PC-9 (cell line): ENCODE measurements around the gene UST. TPM values are rescaled to one million over a fixed set of nuclear protein-coding genes. Genes with fewer than 3 reads are reported as not detected.

Experiments
- BruUV-seq: library from RNA; stranded (reverse); fragments of 400-500 nt; replicated peaks from 2 replicates; lab custom pipeline; 2021; lab: Mats Ljungman, UMichigan
- CTCF ChIA-PET: fragments of 300-600 bp; sonication (Branson Sonifier 250); formaldehyde crosslinking; loops from one replicate; lab custom pipeline; 2022; ENCODE audit warnings: antibody characterized with exemption; lab: Charles Lee
- POLR2A ChIA-PET: fragments of 300-600 bp; sonication (Branson Sonifier 250); formaldehyde crosslinking; loops from one replicate; lab custom pipeline; 2022; ENCODE audit warnings: antibody characterized with exemption; ENCODE audit not compliant: unreplicated experiment; lab: Charles Lee
- DNase-seq, 2 experiments: peaks; one replicate each; pipeline versions ENCODE4 v3.0.0 to v3.0.0-alpha.2; 2015 to 2022; ENCODE audit warnings: mixed read lengths in 1 of 2
- H2AFZ ChIP-seq: fragments of 200-600 bp; sonication (generic); 2 replicates; pipeline ENCODE4 v1.8.1; 2017; ENCODE audit warnings: antibody characterized with exemption
- H3F3A ChIP-seq: fragments of 200-600 bp; sonication (generic); 2 replicates; pipeline ENCODE4 v1.8.1; 2017; ENCODE audit warnings: antibody characterized with exemption, mild to moderate bottlenecking, low read depth; ENCODE audit not compliant: insufficient read depth
- H3K27ac ChIP-seq: fragments of 200-600 bp; sonication (generic); 2 replicates; pipeline ENCODE4 v1.6.1; 2016; ENCODE audit warnings: mixed run types
- H3K27me3 ChIP-seq: fragments of 200-600 bp; sonication (generic); 2 replicates; pipeline ENCODE4 v1.6.1; 2016; ENCODE audit warnings: low read depth, mixed run types; ENCODE audit not compliant: insufficient read depth
- H3K36me3 ChIP-seq: fragments of 200-600 bp; sonication (generic); 2 replicates; pipeline ENCODE4 v1.6.1; 2016; ENCODE audit warnings: low read depth, mixed run types
- H3K4me1 ChIP-seq: fragments of 200-600 bp; sonication (generic); replicated peaks from 2 replicates; pipeline ENCODE4 v1.6.1; 2016; ENCODE audit warnings: mixed run types; ENCODE audit not compliant: insufficient read depth
- H3K4me2 ChIP-seq: fragments of 200-600 bp; sonication (generic); 2 replicates; pipeline ENCODE4 v1.6.1; 2017; ENCODE audit warnings: mixed run types
- H3K4me3 ChIP-seq: fragments of 200-600 bp; sonication (generic); 2 replicates; pipeline ENCODE4 v1.6.1; 2016; ENCODE audit warnings: mixed run types
- H3K79me2 ChIP-seq: fragments of 200-600 bp; sonication (generic); 2 replicates; pipeline ENCODE4 v1.6.1; 2017; ENCODE audit warnings: low read depth, mixed run types
- H3K9me2 ChIP-seq: fragments of 200-600 bp; sonication (generic); 2 replicates; pipeline ENCODE4 v1.8.1; 2017; ENCODE audit warnings: mild to moderate bottlenecking; ENCODE audit not compliant: insufficient read depth
- H3K9me3 ChIP-seq: fragments of 200-600 bp; sonication (generic); 2 replicates; pipeline ENCODE4 v1.8.1; 2016; ENCODE audit warnings: low read depth; ENCODE audit not compliant: insufficient read depth
- H4K20me1 ChIP-seq: fragments of 200-600 bp; sonication (generic); 2 replicates; pipeline ENCODE4 v1.8.1; 2017; ENCODE audit not compliant: insufficient read depth
- CTCF ChIP-seq: fragments of 200-600 bp; sonication (generic); conservative IDR thresholded peaks from 2 replicates; pipeline ENCODE4 v1.6.1; 2017; ENCODE audit warnings: mixed run types, antibody characterized with exemption, mild to moderate bottlenecking, moderate library complexity
- EZH2 ChIP-seq: fragments of 200-600 bp; sonication (generic); IDR thresholded peaks from 2 replicates; pipeline ENCODE4 v1.8.0; 2017; ENCODE audit warnings: antibody characterized with exemption, low read depth
- intact Hi-C: fragments of 100-400 bp; cut with micrococcal nuclease; formaldehyde crosslinking; loops from one replicate; pipeline ENCODE4 v1.10.0; 2022; ENCODE audit not compliant: unreplicated experiment
- total RNA-seq: library from RNA; stranded (reverse); gene quantifications from 2 replicates; pipeline ENCODE4 v1.2.3, GENCODE V29; 2021

Gene UST
- total RNA-seq, 1 experiment from 2014 or later: 4.2 TPM

GRCh38 chr6:149054559-149055194, 307.8 kb downstream of the UST start:
- Histone ChIP-seq H3K79me2 (no peaks in the 10 kb centered on the region), H3K36me3 (no peaks in the 10 kb centered on the region), H3K27me3 (no peaks in the 10 kb centered on the region), H3K9me2 (no peaks in the 10 kb centered on the region), H2AFZ (no peak overlapping the region), H3K9me3 (no peaks in the 10 kb centered on the region), H4K20me1 (no peaks in the 10 kb centered on the region), H3K4me3 (no peak overlapping the region), H3K4me1 (peaks cover 12% of the 10 kb centered on the region), H3K27ac (no peak overlapping the region), H3K4me2 (no peak overlapping the region), H3F3A (no peaks in the 10 kb centered on the region)
- BruUV-seq: no TSS peak
- POLR2A ChIA-PET: no interaction called here
- no peak for TF ChIP-seq CTCF
- no peak for TF ChIP-seq EZH2
- intact Hi-C loops: no loop called here
- CTCF ChIA-PET: no interaction called here
- DNase-seq: no peak

DNA sequence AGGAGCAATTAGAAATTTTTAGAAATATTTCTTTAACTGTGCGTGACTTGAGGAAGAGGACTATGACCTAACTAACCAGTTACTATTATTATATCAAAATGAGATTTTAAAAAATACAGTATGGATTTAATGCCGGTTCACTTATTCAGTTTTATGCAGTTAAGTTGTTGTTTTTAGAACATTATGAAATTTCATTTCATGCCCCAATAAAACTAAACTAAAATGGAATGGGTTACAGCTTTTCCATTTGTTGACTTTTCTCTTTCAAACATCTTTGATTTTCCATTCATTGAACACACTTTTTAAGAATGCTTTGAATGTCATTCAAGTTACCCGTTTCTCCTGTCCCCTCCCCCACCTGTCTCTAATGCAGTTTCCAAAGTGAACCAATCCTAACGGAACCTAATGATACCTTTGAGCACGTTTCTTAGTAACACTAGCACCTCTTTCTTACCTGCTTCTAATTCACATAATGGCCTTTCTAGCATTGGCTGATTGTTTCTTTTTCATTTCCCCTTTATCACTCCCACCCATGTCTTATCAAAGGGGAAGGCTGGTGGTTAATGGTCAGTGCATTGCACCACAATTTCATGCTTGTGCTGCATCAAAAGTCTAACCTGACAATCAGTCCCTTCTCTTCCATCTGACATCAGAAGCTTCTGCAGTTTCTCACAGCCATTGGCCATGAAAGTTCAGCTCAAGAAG, 308.5 kb downstream of the UST start:
- ChIA-PET POLR2A (no interaction called here), CTCF (no interaction called here)
- Histone ChIP-seq H3F3A (no peaks in the 10 kb centered on the region), H2AFZ (no peak overlapping the region), H3K36me3 (no peaks in the 10 kb centered on the region), H3K79me2 (no peaks in the 10 kb centered on the region), H3K4me2 (no peak overlapping the region), H4K20me1 (no peaks in the 10 kb centered on the region), H3K9me2 (no peaks in the 10 kb centered on the region), H3K27me3 (no peaks in the 10 kb centered on the region), H3K4me1 (peaks cover 5% of the 10 kb centered on the region), H3K4me3 (no peak overlapping the region), H3K27ac (no peak overlapping the region), H3K9me3 (no peaks in the 10 kb centered on the region)
- BruUV-seq: no TSS peak
- TF ChIP-seq EZH2: no peak
- intact Hi-C loops: no loop called here
- no peak for DNase-seq

DNA sequence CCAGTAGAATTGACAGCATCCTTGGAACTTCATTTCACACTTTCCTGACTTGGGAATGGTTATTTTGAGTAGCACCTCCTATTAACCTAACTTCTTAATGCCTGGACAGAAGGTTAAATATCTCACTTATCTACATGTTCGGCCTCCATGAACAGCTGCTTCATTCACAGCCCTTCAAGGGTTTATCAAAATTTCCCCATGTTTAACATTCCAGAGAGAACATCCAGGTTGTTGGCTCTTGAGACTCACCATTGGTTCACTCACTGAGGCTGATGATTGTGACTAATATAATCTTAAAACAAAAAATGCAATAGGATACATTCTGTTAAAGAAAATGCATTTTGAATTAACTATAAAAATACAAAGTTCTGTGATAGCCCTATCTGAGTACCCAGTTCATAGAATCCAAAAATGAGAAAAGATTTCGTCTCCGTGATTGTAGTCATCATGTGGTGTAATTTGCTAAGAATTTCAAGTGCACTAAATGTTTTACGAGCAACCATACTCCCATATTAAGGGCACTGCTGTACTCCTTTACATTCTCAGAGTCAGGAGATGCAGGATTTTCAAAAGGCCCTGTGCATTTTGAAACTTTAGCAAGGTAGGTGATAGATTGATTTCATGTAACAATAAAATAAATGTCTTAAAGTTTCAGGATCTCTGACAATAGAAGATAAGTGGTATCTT, 310.1 kb downstream of the UST start:
- Histone ChIP-seq H3K4me1 (peaks cover 12% of the 10 kb centered on the region; the same call in 1 of the 2 replicates), H3F3A (no peaks in the 10 kb centered on the region; the same call in 1 of the 2 replicates), H3K27ac (no peak overlapping the region), H3K79me2 (no peaks in the 10 kb centered on the region), H3K4me2 (no peak overlapping the region), H3K4me3 (no peak overlapping the region), H3K9me3 (no peaks in the 10 kb centered on the region), H3K36me3 (no peaks in the 10 kb centered on the region), H2AFZ (no peak overlapping the region), H4K20me1 (no peaks in the 10 kb centered on the region), H3K27me3 (no peaks in the 10 kb centered on the region), H3K9me2 (no peaks in the 10 kb centered on the region)
- DNase-seq: no peak
- no TSS peak for BruUV-seq
- TF ChIP-seq CTCF: no peak
- TF ChIP-seq EZH2: no peak
- POLR2A ChIA-PET: no interaction called here
- CTCF ChIA-PET: no interaction called here
- intact Hi-C loops: no loop called here
